GM13976 (cell line): ENCODE results near the gene COL21A1.

Source experiments
- DNase-seq: peaks from one replicate; pipeline ENCODE4 v3.0.0; 2012; ENCODE audit warnings: low spot score
- CTCF ChIP-seq: IDR thresholded peaks from 2 replicates; pipeline ENCODE4 v1.5.1; 2012; ENCODE audit warnings: borderline replicate concordance, mild to moderate bottlenecking; ENCODE audit not compliant: insufficient read depth; ENCODE audit errors: extremely low read depth, missing control alignments, control extremely low read depth
- in situ Hi-C: fragments of 300-500 bp; cut with MboI; formaldehyde crosslinking; loops from one replicate; pipeline ENCODE4 v1.12.0; 2022; ENCODE audit warnings: low sequenced_read_pairs, mixed read lengths, inconsistent platforms; ENCODE audit not compliant: unreplicated experiment

COL21A1 gene

GRCh38 chr6:56043076-56043475, 204.3 kb downstream of the COL21A1 start:
- in situ Hi-C loops: no loop called here
- TF ChIP-seq CTCF: no peak
- DNase-seq: no peak

GRCh38 chr6:56041591-56041990, 205.8 kb downstream of the COL21A1 start:
- DNase-seq: no peak
- in situ Hi-C loops: no loop called here
- no peak for TF ChIP-seq CTCF

GRCh38 chr6:56040889-56041301, 206.5 kb downstream of the COL21A1 start:
- in situ Hi-C loops: no loop called here
- TF ChIP-seq CTCF: no peak
- no peak for DNase-seq

GRCh38 chr6:56040223-56040622, 207.2 kb downstream of the COL21A1 start:
- TF ChIP-seq CTCF: no peak
- in situ Hi-C loops: no loop called here
- no peak for DNase-seq

- in situ Hi-C loops: no loop called here
- DNase-seq: no peak
- TF ChIP-seq CTCF: no peak
Observed at GRCh38 chr6:56038764-56039163, 208.6 kb downstream of the COL21A1 start.

- TF ChIP-seq CTCF: no peak
- in situ Hi-C loops: no loop called here
- no peak for DNase-seq
Observed at GRCh38 chr6:56037601-56038000, 209.8 kb downstream of the COL21A1 start.
